ENCODE data around the gene LRP1B.

LRP1B gene

DNA sequence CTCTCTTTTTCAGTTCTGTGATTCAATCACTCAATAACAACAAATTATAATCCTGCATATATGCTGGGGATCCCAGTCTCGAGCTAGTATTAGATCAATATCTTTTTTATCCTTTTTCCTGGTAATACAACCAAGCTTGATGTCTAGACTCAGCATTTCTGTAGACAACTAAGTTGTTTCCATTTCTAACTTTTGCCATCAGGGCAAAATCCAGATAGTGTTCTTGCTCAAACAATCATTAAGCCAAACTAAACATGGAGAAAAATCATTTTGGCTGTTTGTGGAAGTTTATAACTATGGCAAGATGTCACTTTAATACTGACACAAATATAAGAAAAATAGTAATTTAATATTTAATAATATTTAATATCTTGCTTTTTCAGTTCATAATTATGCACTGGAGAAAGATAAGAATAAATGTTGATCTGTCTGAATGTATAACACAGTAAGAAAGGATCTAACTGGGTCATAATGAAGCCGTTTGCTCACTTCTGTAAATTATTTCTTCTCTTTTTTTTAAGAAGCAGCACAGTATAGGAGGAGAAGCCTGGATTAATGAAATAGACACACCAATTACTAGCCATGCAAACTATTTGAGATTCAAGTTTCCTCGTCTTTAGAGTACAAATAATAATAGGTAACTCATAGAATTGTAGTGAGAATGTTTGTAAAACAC lies 979.1 kb downstream of the LRP1B start:
- no peak overlapping the region for H3K4me3 ChIP-seq (ENCODE audit: low read depth, low read length)
- no peak for DNase-seq (ENCODE audit: low read depth)
- TF ChIP-seq, protein P1, sequence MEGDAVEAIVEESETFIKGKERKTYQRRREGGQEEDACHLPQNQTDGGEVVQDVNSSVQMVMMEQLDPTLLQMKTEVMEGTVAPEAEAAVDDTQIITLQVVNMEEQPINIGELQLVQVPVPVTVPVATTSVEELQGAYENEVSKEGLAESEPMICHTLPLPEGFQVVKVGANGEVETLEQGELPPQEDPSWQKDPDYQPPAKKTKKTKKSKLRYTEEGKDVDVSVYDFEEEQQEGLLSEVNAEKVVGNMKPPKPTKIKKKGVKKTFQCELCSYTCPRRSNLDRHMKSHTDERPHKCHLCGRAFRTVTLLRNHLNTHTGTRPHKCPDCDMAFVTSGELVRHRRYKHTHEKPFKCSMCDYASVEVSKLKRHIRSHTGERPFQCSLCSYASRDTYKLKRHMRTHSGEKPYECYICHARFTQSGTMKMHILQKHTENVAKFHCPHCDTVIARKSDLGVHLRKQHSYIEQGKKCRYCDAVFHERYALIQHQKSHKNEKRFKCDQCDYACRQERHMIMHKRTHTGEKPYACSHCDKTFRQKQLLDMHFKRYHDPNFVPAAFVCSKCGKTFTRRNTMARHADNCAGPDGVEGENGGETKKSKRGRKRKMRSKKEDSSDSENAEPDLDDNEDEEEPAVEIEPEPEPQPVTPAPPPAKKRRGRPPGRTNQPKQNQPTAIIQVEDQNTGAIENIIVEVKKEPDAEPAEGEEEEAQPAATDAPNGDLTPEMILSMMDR (IDR thresholded peaks at IDR 0.05; ENCODE audit: insufficient read depth, low read depth, low read length, missing control alignments), result no peak

DNA sequence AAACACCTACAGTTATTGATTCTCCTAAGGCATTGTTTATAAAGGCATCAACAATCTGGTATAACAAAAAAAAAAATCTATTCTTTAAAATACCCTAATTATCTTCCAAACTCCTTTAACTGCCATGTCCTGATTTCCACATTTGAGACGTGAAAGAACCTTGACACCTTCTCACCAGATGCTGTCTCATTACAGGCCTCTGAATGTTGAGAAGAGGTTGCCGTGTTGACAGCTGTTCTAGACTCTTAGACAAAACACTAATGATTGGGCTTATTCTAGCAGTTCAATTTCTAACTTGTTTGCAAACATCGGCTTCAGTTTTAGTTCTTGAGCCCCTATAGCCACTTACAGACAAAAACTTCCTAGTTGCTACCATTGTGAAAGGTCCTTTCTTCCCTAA lies 988.8 kb downstream of the LRP1B start:
- TF ChIP-seq, protein P1 (IDR thresholded peaks at IDR 0.05; ENCODE audit: insufficient read depth, low read depth, low read length, missing control alignments), result no peak
- no peak overlapping the region for H3K4me3 ChIP-seq (ENCODE audit: low read depth, low read length)
- DNase-seq (ENCODE audit: low read depth), result no peak

GRCh38 chr2:141137122-141137693 lies 993.6 kb downstream of the LRP1B start:
- H3K4me3 ChIP-seq (ENCODE audit: low read depth, low read length), result no peak overlapping the region
- TF ChIP-seq, protein P1 (IDR thresholded peaks at IDR 0.05; ENCODE audit: insufficient read depth, low read depth, low read length, missing control alignments), result no peak
- no peak for DNase-seq (ENCODE audit: low read depth)

DNA sequence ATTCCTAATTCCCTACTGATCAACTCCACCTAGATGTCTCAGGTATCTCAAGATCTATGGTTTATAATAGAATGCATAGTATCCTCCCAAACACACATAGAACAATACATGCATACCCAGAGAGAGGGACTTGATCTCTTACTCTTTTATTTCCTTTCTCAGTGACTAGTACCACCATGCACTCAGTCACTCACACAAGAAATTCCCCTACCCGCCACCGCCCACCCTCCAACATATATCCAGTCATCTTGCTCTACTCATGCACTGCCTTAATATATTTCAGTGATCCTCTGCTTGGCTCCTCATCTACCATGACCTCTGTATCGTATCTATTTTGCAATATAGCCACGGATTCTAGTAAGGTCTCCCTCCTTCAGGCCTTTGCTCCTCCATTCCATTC lies 996.9 kb downstream of the LRP1B start:
- H3K4me3 ChIP-seq (ENCODE audit: low read depth, low read length), result no peak overlapping the region
- TF ChIP-seq, protein P1 (IDR thresholded peaks at IDR 0.05; ENCODE audit: insufficient read depth, low read depth, low read length, missing control alignments), result no peak
- no peak for DNase-seq (ENCODE audit: low read depth)

DNA sequence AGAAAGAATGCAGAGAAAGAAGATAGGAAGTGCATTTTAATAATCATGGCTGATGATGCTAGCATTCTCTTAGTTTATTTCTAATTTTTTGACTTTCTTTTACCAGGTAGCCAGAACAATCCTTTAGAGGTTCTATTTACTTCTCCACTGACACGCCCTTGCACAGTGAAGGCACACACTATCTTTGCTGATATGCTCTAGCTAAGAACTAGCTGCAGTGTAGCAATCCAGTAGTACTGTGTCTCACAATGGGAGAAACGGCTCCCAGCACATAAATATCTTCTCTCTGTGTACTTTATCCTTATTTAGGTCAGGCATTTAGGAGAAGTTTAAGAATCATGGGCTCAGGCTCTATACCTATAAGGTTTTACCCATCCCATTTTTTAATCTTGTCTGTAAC lies 1005.4 kb downstream of the LRP1B start:
- no peak overlapping the region for H3K4me3 ChIP-seq (ENCODE audit: low read depth, low read length)
- TF ChIP-seq, protein P1 (IDR thresholded peaks at IDR 0.05; ENCODE audit: insufficient read depth, low read depth, low read length, missing control alignments), result no peak
- DNase-seq (ENCODE audit: low read depth), result no peak

GRCh38 chr2:141118836-141119235 lies 1012.0 kb downstream of the LRP1B start:
- TF ChIP-seq, protein P1 (IDR thresholded peaks at IDR 0.05; ENCODE audit: insufficient read depth, low read depth, low read length, missing control alignments), result no peak
- no peak overlapping the region for H3K4me3 ChIP-seq (ENCODE audit: low read depth, low read length)
- no peak for DNase-seq (ENCODE audit: low read depth)

GRCh38 chr2:141113301-141113700 lies 1017.5 kb downstream of the LRP1B start:
- TF ChIP-seq, protein P1 (IDR thresholded peaks at IDR 0.05; ENCODE audit: insufficient read depth, low read depth, low read length, missing control alignments), result no peak
- H3K4me3 ChIP-seq (ENCODE audit: low read depth, low read length), result no peak overlapping the region
- no peak for DNase-seq (ENCODE audit: low read depth)
